ENCODE data around the gene SNAPIN. TPM values are rescaled to one million over a fixed set of nuclear protein-coding genes. Genes with fewer than 3 reads are reported as not detected.
A peak's percentile ranks its signal among the peaks of the same experiment; 100 is the strongest.
"Not testable (repeated sequence)": the region's sequence is repeated elsewhere in the genome, so short reads cannot be mapped to it uniquely, and the experiment has no call there.

SNAPIN gene
- total RNA-seq, 4 donors from 2014 or later = 58.9 to 77.4 (median 69.4) TPM

DNA sequence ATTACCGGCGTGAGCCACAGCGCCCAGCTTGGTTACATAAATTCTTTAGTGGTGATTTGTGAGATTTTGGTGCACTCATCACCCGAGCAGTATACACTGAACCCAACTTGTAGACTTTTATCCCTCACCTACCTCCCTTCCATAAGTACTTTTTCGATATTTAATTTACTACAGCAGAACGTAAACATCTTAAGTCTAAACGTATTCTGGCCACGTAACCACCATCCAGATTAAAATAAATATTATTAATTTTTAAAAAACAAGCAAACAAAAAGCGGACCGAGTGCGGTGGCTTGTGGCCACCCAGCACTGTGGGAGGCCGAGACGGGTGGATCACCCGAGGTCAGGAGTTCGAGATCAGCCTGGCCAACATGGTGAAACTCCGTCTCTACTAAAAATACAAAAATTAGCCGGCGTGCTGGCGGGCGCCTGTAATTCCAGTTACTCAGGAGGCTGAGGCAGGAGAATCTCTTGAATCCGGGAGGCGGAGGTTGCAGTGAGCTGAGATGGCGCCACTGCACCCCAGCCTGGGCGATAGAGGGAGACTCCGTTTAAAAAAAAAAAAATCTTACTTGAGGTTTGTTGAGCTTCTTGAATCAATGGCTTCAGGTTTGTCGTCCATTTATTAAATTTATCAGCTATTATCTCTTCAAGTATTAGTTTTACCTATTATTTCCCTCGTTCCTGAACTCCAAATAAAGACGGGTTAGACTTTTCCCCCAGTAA, 13.3 kb downstream of the SNAPIN start:
- H3K36me3 ChIP-seq = peaks cover 0 to 26% of the 10 kb centered on the region in 2 donors
- ATAC-seq, H3K9me3 ChIP-seq, H3K27me3 ChIP-seq: not testable (repeated sequence)
- peaks cover 0 to 32% (median 5%) of the 10 kb centered on the region in 3 donors for H3K4me1 ChIP-seq
- peak in 2 of 4 experiments; percentile 16 to 22 for TF ChIP-seq CTCF (IDR thresholded peaks at IDR 0.05)
- WGBS, 2 donors (ENCODE audit: low coverage in 1 of 2) = 6 to 11% methylated on average over 23 to 28 of the region's 28 CpGs
- peak overlapping the region; percentile 85 to 90 (median 88) for H3K27ac ChIP-seq
- peak overlapping the region; percentile 52 to 80 for H3K4me3 ChIP-seq

DNA sequence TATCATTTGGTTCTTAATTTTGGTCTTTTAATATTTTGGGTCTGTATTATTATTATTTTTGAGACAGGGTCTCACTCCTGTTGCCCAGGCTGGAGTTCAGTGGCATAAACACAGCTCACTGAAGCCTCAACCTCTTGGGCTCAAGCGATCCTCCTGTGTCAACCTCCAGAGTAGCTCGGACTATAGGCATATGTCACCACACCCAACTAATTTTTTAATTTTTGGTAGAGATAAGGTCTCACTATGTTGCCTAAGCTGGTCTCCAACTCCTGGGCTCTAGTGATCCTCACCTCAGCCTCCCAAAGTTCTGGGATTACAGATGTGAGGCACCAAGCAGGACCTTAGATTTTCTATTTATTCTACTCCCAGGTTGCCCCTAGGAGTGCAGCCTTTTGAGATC, 15.0 kb downstream of the SNAPIN start:
- WGBS, 2 donors (ENCODE audit: low coverage in 1 of 2) = 74 to 90% methylated on average over 1 to 2 of the region's 2 CpGs
- Histone ChIP-seq H3K9me3 (no peaks in the 10 kb centered on the region), H3K27me3 (peaks cover 6% of the 10 kb centered on the region), H3K36me3 (peaks cover 0 to 9% of the 10 kb centered on the region in 2 donors), H3K4me3 (no peak overlapping the region), H3K27ac (no peak overlapping the region), H3K4me1 (peaks cover 4 to 38% (median 5%) of the 10 kb centered on the region in 3 donors)
- no peak for ATAC-seq
- no peak for TF ChIP-seq CTCF (IDR thresholded peaks at IDR 0.05)
- TF ChIP-seq EP300 (IDR thresholded peaks at IDR 0.05) = no peak

- TF ChIP-seq CTCF (IDR thresholded peaks at IDR 0.05) (peak in 3 of 4 experiments; percentile 81 to 95 (median 82)), POLR2AphosphoS5 (IDR thresholded peaks at IDR 0.05) (no peak)
- Histone ChIP-seq H3K36me3 (peaks cover 0 to 8% of the 10 kb centered on the region in 2 donors), H3K27me3 (peaks cover 25% of the 10 kb centered on the region), H3K27ac (peak overlapping the region in 3 of 4 donors; percentile 73 to 82 (median 76)), H3K9me3 (no peaks in the 10 kb centered on the region), H3K4me3 (peak overlapping the region; percentile 36 to 72), H3K4me1 (peaks cover 0 to 31% (median 7%) of the 10 kb centered on the region in 3 donors)
- ATAC-seq = peak; percentile 52
- WGBS, 2 donors (ENCODE audit: low coverage in 1 of 2) = 0 to 2% methylated on average over 6 to 12 of the region's 29 CpGs
Observed at GRCh38 chr1:153677718-153678518, 19.4 kb downstream of the SNAPIN start.

GRCh38 chr1:153678519-153679336, 20.2 kb downstream of the SNAPIN start, which contains the start of gene NPR1:
TSS of gene NPR1 (plus strand) at chr1:153678688. CDS start at chr1:153679109, 421 bp downstream.
- peak; percentile 85 for ATAC-seq
- Histone ChIP-seq H3K27ac (peak within 1 kb of the TSS in 3 of 4 donors; percentile 73 to 82 (median 76)), H3K4me3 (peak within 1 kb of the TSS; percentile 36 to 72), H3K4me1 (peaks cover 0 to 31% (median 7%) of the 10 kb centered on the region in 3 donors), H3K27me3 (peaks cover 25% of the 10 kb centered on the region), H3K9me3 (no peaks in the 10 kb centered on the region), H3K36me3 (peaks cover 0 to 15% of the 10 kb centered on the region in 2 donors)
- WGBS, 2 donors (ENCODE audit: low coverage in 1 of 2) = 0% methylated on average over 3 to 13 of the region's 78 CpGs
- TF ChIP-seq CTCF (IDR thresholded peaks at IDR 0.05) (no peak), EP300 (IDR thresholded peaks at IDR 0.05) (no peak), POLR2A (IDR thresholded peaks at IDR 0.05) (peak in 1 of 2 donors; percentile 29)

All from gastroesophageal sphincter (tissue), 4 donors.